SU-DHL-6 (cell line): ENCODE results near the gene VPS9D1.
"Not testable (repeated sequence)": the region's sequence is repeated elsewhere in the genome, so short reads cannot be mapped to it uniquely, and the experiment has no call there.

Source experiments
- H2AFZ ChIP-seq: fragments of 200-600 bp; sonication (generic); 2 replicates; pipeline ENCODE4 v1.6.1; 2014; ENCODE audit warnings: low read depth, mild to moderate bottlenecking, moderate library complexity, mixed read lengths, antibody characterized with exemption, low read length; ENCODE audit not compliant: severe bottlenecking
- H3F3A ChIP-seq: fragments of 200-600 bp; shearing (Covaris generic); 2 replicates; pipeline ENCODE4 v1.6.0; 2016; ENCODE audit warnings: antibody characterized with exemption, mild to moderate bottlenecking; ENCODE audit not compliant: insufficient read depth
- H3K27ac ChIP-seq: fragments of 200-600 bp; sonication (generic); 2 replicates; pipeline ENCODE4 v1.5.1; 2016; ENCODE audit warnings: low read depth, mild to moderate bottlenecking, low read length, moderate library complexity, mixed read lengths
- H3K27me3 ChIP-seq: fragments of 200-600 bp; sonication (generic), shearing (Covaris generic); 2 replicates; pipeline ENCODE4 v1.6.0; 2014; ENCODE audit warnings: mild to moderate bottlenecking, low read length
- H3K36me3 ChIP-seq: fragments of 200-600 bp; sonication (generic); 2 replicates; pipeline ENCODE4 v1.6.1; 2014; ENCODE audit warnings: mild to moderate bottlenecking, low read length, mixed read lengths
- H3K4me2 ChIP-seq: fragments of 300-600, 200-600 bp; shearing (Covaris generic), sonication (generic); 2 replicates; pipeline ENCODE4 v1.6.0; 2014; ENCODE audit warnings: low read length, low read depth, mild to moderate bottlenecking; ENCODE audit not compliant: poor library complexity, severe bottlenecking
- H3K4me3 ChIP-seq: fragments of 200-600 bp; sonication (generic); 2 replicates; pipeline ENCODE4 v1.5.1; 2014; ENCODE audit warnings: antibody characterized with exemption, low read length, mild to moderate bottlenecking, mixed read lengths; ENCODE audit not compliant: insufficient read depth, poor library complexity, severe bottlenecking
- H3K79me2 ChIP-seq: fragments of 200-600 bp; sonication (generic); 2 replicates; pipeline ENCODE4 v1.6.1; 2014; ENCODE audit warnings: mild to moderate bottlenecking, low read length, moderate library complexity; ENCODE audit not compliant: insufficient read depth
- H3K9ac ChIP-seq: fragments of 200-600 bp; sonication (generic); 2 replicates; pipeline ENCODE4 v1.7.0; 2014; ENCODE audit warnings: mild to moderate bottlenecking, low read length
- H3K9me2 ChIP-seq: fragments of 200-600 bp; sonication (generic); replicated peaks from 2 replicates; pipeline ENCODE4 v1.6.1; 2014; ENCODE audit warnings: low read length; ENCODE audit not compliant: insufficient read depth
- H3K9me3 ChIP-seq: fragments of 200-600 bp; sonication (generic); 2 replicates; pipeline ENCODE4 v1.6.1; 2014; ENCODE audit warnings: low read length, mixed read lengths; ENCODE audit not compliant: insufficient read depth
- H4K20me1 ChIP-seq: fragments of 200-600 bp; sonication (generic); 2 replicates; pipeline ENCODE4 v1.6.1; 2014; ENCODE audit warnings: low read depth, mild to moderate bottlenecking, antibody characterized with exemption, low read length, moderate library complexity, mixed read lengths
- CTCF ChIP-seq: fragments of 200-600 bp; sonication (generic); IDR thresholded peaks from one replicate; pipeline ENCODE4 v1.5.1; 2017; ENCODE audit warnings: antibody characterized with exemption, mild to moderate bottlenecking, low read length, moderate library complexity; ENCODE audit not compliant: insufficient read depth, poor library complexity, severe bottlenecking
- EZH2phosphoT487 ChIP-seq: fragments of 200-600 bp; sonication (generic), shearing (Covaris generic); conservative IDR thresholded peaks from 2 replicates; pipeline ENCODE4 v1.6.1; 2018; ENCODE audit warnings: mild to moderate bottlenecking, antibody characterized with exemption, low read length, moderate library complexity, mixed read lengths

Gene VPS9D1

GRCh38 chr16:89672177-89672941 lies 48.3 kb downstream of the VPS9D1 start:
- Histone ChIP-seq H3K4me2 (no peak overlapping the region), H3K36me3 (no peaks in the 10 kb centered on the region), H3K9me2 (no peaks in the 10 kb centered on the region), H3K27me3 (no peaks in the 10 kb centered on the region), H4K20me1 (no peaks in the 10 kb centered on the region), H3K27ac (no peak overlapping the region), H3K9me3 (no peaks in the 10 kb centered on the region), H3K4me3 (no peak overlapping the region), H2AFZ (no peak overlapping the region), H3K9ac (no peak overlapping the region), H3K79me2 (no peaks in the 10 kb centered on the region), H3F3A (no peaks in the 10 kb centered on the region)
- TF ChIP-seq EZH2phosphoT487 (no peak), CTCF (no peak)

- H3K36me3 ChIP-seq, H3K27me3 ChIP-seq, H2AFZ ChIP-seq, H3K4me3 ChIP-seq, H3K79me2 ChIP-seq, H3K9ac ChIP-seq, H3K27ac ChIP-seq, H4K20me1 ChIP-seq, H3K4me2 ChIP-seq, H3K9me3 ChIP-seq, H3K9me2 ChIP-seq, H3F3A ChIP-seq: not testable (repeated sequence)
Observed at GRCh38 chr16:89671565-89671964, 49.1 kb downstream of the VPS9D1 start.

- H3K4me3 ChIP-seq, result no peak overlapping the region
- no peak overlapping the region for H3K4me2 ChIP-seq
- no peak overlapping the region for H3K27ac ChIP-seq
- no peak for TF ChIP-seq CTCF
- TF ChIP-seq EZH2phosphoT487, result no peak
- H3K36me3 ChIP-seq, result no peaks in the 10 kb centered on the region
- H3K9ac ChIP-seq, result no peak overlapping the region
- no peaks in the 10 kb centered on the region for H3K9me2 ChIP-seq
- H3K27me3 ChIP-seq, result no peaks in the 10 kb centered on the region
- no peaks in the 10 kb centered on the region for H3F3A ChIP-seq
- H3K9me3 ChIP-seq, result peaks cover 5% of the 10 kb centered on the region; the same call in 1 of the 2 replicates
- no peak overlapping the region for H2AFZ ChIP-seq
- H3K79me2 ChIP-seq, result no peaks in the 10 kb centered on the region
- H4K20me1 ChIP-seq, result no peaks in the 10 kb centered on the region
Observed at GRCh38 chr16:89670496-89671431, 49.9 kb downstream of the VPS9D1 start.
